ENCODE data around the gene PTPRN.
"Not testable (repeated sequence)": the region's sequence is repeated elsewhere in the genome, so short reads cannot be mapped to it uniquely, and the experiment has no call there.

PTPRN gene

GRCh38 chr2:219266886-219267285 is 42.3 kb downstream of the PTPRN start:
- peak; percentile 88 for DNase-seq

DNA sequence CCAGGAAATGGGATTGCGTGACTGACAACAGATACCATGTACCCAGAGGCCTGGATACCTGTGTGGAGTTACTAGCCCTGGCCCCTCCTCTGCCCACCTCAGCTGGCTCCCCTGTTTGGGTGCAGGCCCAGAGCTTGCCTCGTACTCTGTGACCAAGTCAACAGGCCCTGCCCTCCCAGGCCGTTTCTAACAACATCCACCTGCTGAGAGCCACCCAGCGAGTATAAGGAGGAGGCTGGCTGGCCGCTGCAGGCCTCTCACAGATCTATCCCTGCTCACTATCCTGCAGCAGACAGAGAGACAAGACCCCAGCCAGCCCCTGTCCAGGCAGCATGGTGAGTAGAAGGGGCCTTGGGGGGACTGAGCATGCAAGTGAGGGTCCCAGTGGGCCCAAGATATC is 43.0 kb downstream of the PTPRN start:
- no peak for DNase-seq

GRCh38 chr2:219261024-219261855 is 48.0 kb downstream of the PTPRN start:
- no peak for DNase-seq

GRCh38 chr2:219258942-219259341 is 50.3 kb downstream of the PTPRN start:
- DNase-seq, result not testable (repeated sequence)

- DNase-seq, result no peak
Measured at GRCh38 chr2:219254590-219255201, 54.5 kb downstream of the PTPRN start.

DNA sequence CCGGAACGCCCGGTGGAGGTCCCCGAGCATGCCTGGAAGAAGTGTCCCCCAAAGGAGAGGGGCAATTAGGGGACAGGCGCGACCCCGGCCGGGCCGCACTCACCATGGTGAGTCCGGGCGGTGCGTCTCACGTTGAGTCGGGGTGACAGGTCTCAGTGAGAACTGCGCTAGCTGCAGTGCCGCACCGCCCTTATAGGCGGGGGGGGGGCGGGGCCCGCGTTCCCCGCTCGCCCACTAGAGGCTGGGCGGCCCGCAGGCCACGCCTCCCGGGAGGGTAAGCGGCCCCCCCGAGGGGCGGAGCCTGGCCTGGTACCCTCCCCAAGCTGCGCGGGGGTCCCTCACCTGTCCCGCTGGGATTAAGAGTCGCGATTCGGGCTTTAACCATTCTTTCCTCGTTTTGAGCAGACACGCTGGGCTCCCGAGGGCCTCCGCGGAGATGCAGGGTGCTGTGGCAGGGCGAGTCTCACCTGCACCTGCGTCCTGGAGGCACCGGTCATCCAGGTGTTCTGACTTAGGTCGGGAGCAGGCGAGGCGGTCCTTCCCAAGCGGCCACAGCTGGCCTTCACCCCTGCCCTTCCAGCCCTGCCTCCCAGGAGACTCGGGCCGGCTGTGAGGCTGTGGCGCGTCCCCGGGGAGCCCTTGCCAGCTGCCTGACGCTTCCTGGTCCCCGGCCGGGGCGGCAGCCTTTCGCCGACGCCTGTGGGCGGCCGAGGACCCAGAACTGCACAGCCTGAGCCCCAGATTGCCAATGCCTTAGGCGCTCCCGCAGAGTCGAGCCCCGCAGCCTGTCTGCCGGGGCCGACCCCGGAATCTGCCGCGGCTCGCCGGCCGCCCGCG is 55.2 kb downstream of the PTPRN start, which contains the start of gene TUBA4A:
Gene TUBA4A, minus strand, starts transcription at position 166 of the 837 bp plus-strand sequence. Its CDS starts 60 bp downstream, at position 106.
- peak; percentile 73 for DNase-seq

DNA sequence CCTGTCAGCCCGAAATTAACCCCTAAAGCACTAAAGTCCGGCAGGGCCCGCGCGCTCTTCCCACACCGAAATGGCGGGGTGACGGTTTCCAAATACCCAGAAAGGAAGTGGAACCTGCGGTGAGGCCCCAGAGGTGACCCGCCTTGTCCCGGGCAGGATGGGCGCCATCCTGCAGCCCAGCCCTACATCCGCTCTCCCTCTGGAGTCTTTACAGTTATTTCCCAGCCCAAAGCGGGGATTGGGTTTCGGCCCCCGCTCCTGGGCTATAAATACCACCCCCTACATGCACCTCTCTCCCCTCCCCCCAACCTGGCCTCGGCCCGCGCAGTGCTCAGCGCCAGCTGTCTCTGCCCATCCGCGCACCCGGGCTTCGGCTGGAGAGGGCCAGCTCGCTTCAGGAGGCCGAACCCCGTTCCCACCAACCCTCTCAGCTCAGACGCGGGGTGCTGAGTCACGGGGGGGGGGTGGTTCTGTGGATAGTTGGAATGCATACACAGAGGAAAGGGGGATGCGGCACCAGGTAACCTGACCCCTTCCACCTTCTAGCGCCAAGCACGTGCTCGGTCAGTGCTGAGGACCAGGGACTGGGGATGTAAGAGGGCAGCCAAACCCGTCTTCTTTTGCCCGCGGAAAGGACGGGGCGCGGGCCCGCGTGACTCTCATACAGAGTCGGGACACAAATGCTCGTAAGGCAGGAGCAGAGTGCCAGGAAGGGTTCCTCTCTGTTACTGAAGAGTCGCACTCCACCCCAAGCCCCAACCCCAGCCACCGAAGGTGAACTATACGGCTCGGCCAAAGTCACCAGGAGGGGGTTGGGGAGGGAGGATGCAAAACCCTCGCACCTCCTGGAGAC is 56.1 kb downstream of the PTPRN start, which contains the start of gene TUBA4B:
Gene TUBA4B, plus strand, starts transcription at position 344 of the 853 bp plus-strand sequence. Its CDS starts 165 bp downstream, at position 509.
- peak; percentile 68 for DNase-seq

GRCh38 chr2:219252570-219252899 is 56.7 kb downstream of the PTPRN start:
- peak; percentile 58 for DNase-seq

DNA sequence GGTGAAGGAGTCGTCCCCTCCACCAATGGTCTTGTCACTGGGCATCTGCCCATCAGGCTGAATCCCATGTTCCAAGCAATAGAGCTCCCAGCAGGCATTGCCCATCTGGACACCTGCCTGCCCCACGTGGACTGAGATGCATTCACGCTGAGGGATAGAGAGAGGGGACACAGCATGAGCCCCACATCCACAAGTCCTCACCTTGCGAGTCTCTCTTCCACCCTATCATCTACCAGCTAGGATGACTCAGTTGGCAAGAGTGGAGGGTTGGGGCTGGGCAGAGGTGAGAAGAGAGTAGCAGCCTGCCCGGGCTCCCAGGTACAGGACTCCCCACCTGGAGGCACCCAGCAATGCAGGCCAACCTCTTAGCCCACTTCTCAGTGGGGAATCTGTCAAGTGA is 57.1 kb downstream of the PTPRN start:
- no peak for DNase-seq

DNA sequence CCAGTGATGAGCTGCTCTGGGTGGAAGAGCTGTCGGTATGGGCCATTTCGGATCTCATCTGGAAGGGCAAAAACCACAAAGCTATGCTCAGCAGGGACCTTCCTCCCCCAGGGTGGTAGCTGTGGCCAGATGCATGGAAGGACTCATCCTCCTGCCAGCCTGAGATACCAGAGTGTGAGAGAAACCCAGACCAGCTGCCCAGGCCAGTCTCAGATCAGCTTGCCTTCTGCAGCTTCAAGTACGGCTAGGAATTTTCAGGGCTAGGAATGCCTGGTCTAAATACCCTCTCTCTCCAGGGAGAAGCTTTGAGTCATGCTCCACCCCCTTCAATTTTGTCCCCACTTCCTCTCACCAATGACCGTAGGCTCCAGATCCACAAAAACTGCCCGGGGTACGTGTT is 57.5 kb downstream of the PTPRN start:
- DNase-seq, result no peak

DNA sequence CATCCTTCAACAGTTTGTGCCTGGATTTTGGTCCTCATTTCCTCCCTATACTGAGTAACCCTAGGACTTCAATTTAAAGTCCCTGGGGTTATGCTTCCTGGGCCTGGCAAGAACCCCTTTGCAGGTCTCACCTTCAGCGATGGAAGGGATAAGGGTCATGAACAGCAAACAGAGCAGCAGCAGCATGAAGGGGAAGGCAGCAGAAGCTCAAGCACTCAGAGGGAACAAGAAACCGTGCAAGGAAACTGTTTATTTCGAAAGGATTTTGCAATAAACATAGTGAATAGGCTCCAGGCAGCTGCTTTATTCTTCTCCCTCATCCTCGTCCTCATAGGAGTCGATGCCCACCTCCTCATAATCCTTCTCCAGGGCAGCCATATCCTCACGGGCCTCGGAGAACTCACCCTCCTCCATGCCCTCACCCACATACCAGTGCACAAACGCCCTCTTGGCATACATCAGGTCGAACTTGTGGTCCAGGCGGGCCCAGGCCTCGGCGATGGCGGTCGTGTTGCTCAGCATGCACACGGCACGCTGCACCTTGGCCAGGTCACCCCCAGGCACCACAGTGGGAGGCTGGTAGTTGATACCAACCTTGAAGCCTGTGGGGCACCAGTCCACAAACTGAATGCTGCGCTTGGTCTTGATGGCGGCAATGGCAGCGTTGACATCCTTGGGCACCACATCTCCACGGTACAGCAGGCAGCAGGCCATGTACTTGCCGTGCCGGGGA is 59.0 kb downstream of the PTPRN start:
- no peak for DNase-seq

- DNase-seq, result peak; percentile 96
Measured at GRCh38 chr2:219249203-219249980, 59.8 kb downstream of the PTPRN start.

DNA sequence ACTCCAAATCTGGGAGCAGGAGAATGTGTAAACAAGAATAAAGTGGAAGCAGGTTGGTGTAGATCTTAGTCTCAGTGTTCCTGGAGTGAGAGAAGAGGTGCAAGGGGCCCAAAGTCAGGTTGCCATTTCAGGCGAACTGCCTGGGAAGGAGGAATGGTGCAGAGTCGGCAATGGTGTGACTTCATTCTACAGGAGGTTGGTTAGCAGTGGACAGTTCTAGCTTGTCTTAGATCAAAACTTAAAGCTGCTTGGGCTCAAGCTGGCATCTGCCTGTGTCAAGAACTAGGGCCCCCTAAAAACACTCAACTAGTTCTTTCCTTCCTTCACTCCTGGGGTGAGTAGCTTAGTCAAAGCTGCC is 60.4 kb downstream of the PTPRN start:
- no peak for DNase-seq

- no peak for DNase-seq
Measured at GRCh38 chr2:219247678-219248642, 61.2 kb downstream of the PTPRN start.

GRCh38 chr2:219246559-219246958 is 62.6 kb downstream of the PTPRN start:
- no peak for DNase-seq

DNA sequence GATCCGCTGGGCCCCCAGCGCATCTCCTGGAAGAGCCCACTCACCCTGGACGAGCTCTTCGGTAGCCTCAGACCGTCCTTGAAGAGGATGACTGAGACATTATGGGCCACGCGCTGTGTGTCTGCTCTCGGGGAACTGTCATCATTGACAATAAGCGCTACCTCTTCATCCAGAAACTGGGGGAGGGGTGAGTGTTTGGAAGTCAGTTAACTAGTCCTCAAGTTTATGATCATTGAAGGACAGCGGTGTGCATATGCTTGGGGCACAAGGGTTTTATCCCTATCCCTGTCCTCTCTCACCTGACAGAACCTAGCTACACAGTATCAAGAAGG is 63.3 kb downstream of the PTPRN start:
- no peak for DNase-seq

DNA sequence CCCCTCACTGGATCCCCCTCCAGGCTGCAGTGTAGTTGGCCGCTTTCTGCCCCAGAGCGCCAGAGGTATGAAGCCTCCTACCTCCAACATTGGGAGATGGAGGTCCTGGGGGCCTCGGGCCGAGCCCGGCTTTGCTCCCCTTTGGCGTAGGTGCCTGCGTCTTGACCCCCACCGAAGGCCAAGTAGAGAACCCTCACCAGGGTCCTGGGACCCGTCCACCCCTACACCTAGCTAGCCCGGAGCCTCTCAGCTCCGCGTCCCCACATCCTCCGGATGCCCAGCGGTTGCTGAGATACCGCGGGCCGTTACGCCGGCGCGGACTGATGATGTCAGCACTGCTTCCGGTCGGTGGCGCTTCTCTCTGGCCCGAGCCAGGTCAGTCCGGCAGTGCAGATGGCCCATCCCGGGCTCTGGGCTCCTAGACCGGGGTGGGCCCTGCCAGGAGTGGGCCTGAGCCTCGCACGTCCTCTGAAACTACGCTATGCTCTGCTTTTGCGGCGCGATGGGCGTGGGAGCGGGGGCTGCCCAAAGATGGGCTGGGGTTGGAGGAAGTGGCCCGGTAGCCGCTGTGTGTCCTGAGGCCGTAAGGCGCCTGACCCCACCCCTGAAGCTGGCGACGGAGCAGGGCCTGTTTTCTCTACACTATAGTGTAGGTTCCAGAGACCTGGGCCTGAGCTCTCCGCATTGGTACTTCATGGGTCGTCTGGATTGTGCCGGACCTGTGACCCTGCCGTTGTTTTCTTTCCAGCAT is 63.9 kb downstream of the PTPRN start, which contains the start of the genes GLB1L and STK16:
Gene GLB1L, minus strand, starts transcription at position 297 of the 751 bp plus-strand sequence. CDS start 1,871 bp downstream, outside the sequence.
Gene STK16, plus strand, starts transcription at position 332 of the 751 bp plus-strand sequence. CDS start 521 bp downstream, outside the sequence.
- peak; percentile 74 for DNase-seq

GRCh38 chr2:219244789-219245147 is 64.4 kb downstream of the PTPRN start:
- no peak for DNase-seq

- DNase-seq, result no peak
Measured at GRCh38 chr2:219243291-219243761, 65.9 kb downstream of the PTPRN start.

Data from NCI-H2171 treated with DMSO at 0.1 percent for 48 hours (cell line).